SK-N-SH treated with all-trans-retinoic acid at 6 μM for 48 hours (cell line): Measurements from ENCODE around the gene ZCCHC7.
A peak's percentile ranks its signal among the peaks of the same experiment; 100 is the strongest.

Experiments
- ATAC-seq: fragments of 200-7000 bp; cut with Tn5 transposase; 3 replicates; pipeline ENCODE4 v1.9.1; 2020; ENCODE audit warnings: mild to moderate bottlenecking, moderate library complexity
- ARNTL ChIP-seq: fragments of 450-650 bp; formaldehyde crosslinking; IDR thresholded peaks from 2 replicates; pipeline ENCODE4 v1.5.0; 2020; ENCODE audit warnings: low read depth, mild to moderate bottlenecking, moderate library complexity, borderline replicate concordance
- BACH2 ChIP-seq: fragments of 250-450 bp; sonication (Bioruptor Pico); IDR thresholded peaks from 2 replicates; pipeline ENCODE4 v1.9.0; 2021; ENCODE audit warnings: mild to moderate bottlenecking, borderline replicate concordance
- CREB5 ChIP-seq: fragments of 250-450 bp; sonication (Bioruptor Pico); IDR thresholded peaks from 2 replicates; pipeline ENCODE4 v1.5.1; 2020; ENCODE audit warnings: low read depth, mild to moderate bottlenecking, moderate library complexity
- CSDC2 ChIP-seq: fragments of 250-450 bp; sonication (Bioruptor Pico); IDR thresholded peaks from 2 replicates; pipeline ENCODE4 v1.5.0; 2020; ENCODE audit warnings: mild to moderate bottlenecking, moderate library complexity
- CSRNP3 ChIP-seq: fragments of 250-450 bp; sonication (Bioruptor Pico); IDR thresholded peaks from 2 replicates; pipeline ENCODE4 v1.5.1; 2021; ENCODE audit warnings: mild to moderate bottlenecking, moderate library complexity
- ESRRG ChIP-seq: fragments of 250-450 bp; sonication (Bioruptor Pico); IDR thresholded peaks from 2 replicates; pipeline ENCODE4 v1.6.1; 2021; ENCODE audit warnings: mild to moderate bottlenecking
- GLIS3 ChIP-seq: fragments of 250-450 bp; sonication (Bioruptor Pico); IDR thresholded peaks from 2 replicates; pipeline ENCODE4 v1.5.0; 2020; ENCODE audit warnings: mild to moderate bottlenecking, moderate library complexity
- ISL1 ChIP-seq: fragments of 250-450 bp; sonication (Bioruptor Pico); IDR thresholded peaks from 2 replicates; pipeline ENCODE4 v2.1.2; 2022; ENCODE audit warnings: mild to moderate bottlenecking, moderate library complexity
- OSR1 ChIP-seq: fragments of 250-450 bp; sonication (Bioruptor Pico); IDR thresholded peaks from 2 replicates; pipeline ENCODE4 v1.8.0; 2022; ENCODE audit warnings: moderate library complexity, mild to moderate bottlenecking, inconsistent platforms
- PATZ1 ChIP-seq: fragments of 250-450 bp; sonication (Bioruptor Pico); IDR thresholded peaks from 2 replicates; pipeline ENCODE4 v1.8.0; 2020; ENCODE audit warnings: mild to moderate bottlenecking, moderate library complexity, borderline replicate concordance
- POU6F1 ChIP-seq: fragments of 250-450 bp; sonication (Bioruptor Pico); IDR thresholded peaks from 2 replicates; pipeline ENCODE4 v1.8.0; 2021; ENCODE audit warnings: low read depth, mild to moderate bottlenecking, moderate library complexity, borderline replicate concordance
- PPARA ChIP-seq: fragments of 250-450 bp; sonication (Bioruptor Pico); IDR thresholded peaks from 2 replicates; pipeline ENCODE4 v1.5.0; 2020; ENCODE audit warnings: mild to moderate bottlenecking, borderline replicate concordance
- RARB ChIP-seq: fragments of 250-450 bp; sonication (Bioruptor Pico); IDR thresholded peaks from 2 replicates; pipeline ENCODE4 v1.8.0; 2021; ENCODE audit warnings: mild to moderate bottlenecking, moderate library complexity
- TCF4 ChIP-seq: fragments of 250-450 bp; sonication (Bioruptor Pico); IDR thresholded peaks from 2 replicates; pipeline ENCODE4 v1.8.0; 2021; ENCODE audit warnings: mild to moderate bottlenecking, moderate library complexity, borderline replicate concordance
- TOX ChIP-seq: fragments of 250-450 bp; sonication (Bioruptor Pico); IDR thresholded peaks from 2 replicates; pipeline ENCODE4 v1.8.0; 2021; ENCODE audit warnings: mild to moderate bottlenecking, moderate library complexity, borderline replicate concordance
- ZC3H10 ChIP-seq: fragments of 250-450 bp; sonication (Bioruptor Pico); IDR thresholded peaks from 2 replicates; pipeline ENCODE4 v1.5.1; 2021; ENCODE audit warnings: mild to moderate bottlenecking, moderate library complexity
- ZFP30 ChIP-seq: fragments of 450-650 bp; formaldehyde crosslinking; IDR thresholded peaks from 2 replicates; pipeline ENCODE4 v1.5.0; 2022; ENCODE audit warnings: mild to moderate bottlenecking, moderate library complexity
- ZNF565 ChIP-seq: fragments of 450-650 bp; formaldehyde crosslinking; conservative IDR thresholded peaks from 2 replicates; pipeline ENCODE4 v1.5.0; 2020; ENCODE audit warnings: low read depth, mild to moderate bottlenecking, moderate library complexity
- ZNF70 ChIP-seq: fragments of 450-650 bp; formaldehyde crosslinking; IDR thresholded peaks from 2 replicates; pipeline ENCODE4 v1.5.0; 2020; ENCODE audit warnings: mild to moderate bottlenecking, moderate library complexity
- ZNF8 ChIP-seq: fragments of 450-650 bp; formaldehyde crosslinking; IDR thresholded peaks from 2 replicates; pipeline ENCODE4 v1.5.0; 2020; ENCODE audit warnings: mild to moderate bottlenecking, moderate library complexity

The ZCCHC7 gene

GRCh38 chr9:37117956-37118355 lies 2.4 kb upstream of the ZCCHC7 start:
- TF ChIP-seq ARNTL (CRISPR knock-in tag): no peak
- no peak for TF ChIP-seq BACH2 (CRISPR knock-in tag)
- TF ChIP-seq OSR1 (CRISPR knock-in tag): no peak
- no peak for TF ChIP-seq ZNF8
- TF ChIP-seq RARB (CRISPR knock-in tag): no peak
- no peak for TF ChIP-seq PATZ1 (CRISPR knock-in tag)
- TF ChIP-seq, all 23 proteins: peak for 0
- no peak for ATAC-seq

GRCh38 chr9:37119360-37119759 lies 1.0 kb upstream of the ZCCHC7 start:
- no peak for ATAC-seq
- TF ChIP-seq CSDC2 (no peak), ZNF70 (CRISPR knock-in tag) (no peak), ZNF565 (no peak)

- ATAC-seq: peak; percentile 71
Measured at GRCh38 chr9:37120843-37121335, 515 bp downstream of the ZCCHC7 start.

GRCh38 chr9:37121881-37122280 lies 1.5 kb downstream of the ZCCHC7 start:
- ATAC-seq: no peak
- TF ChIP-seq OSR1 (CRISPR knock-in tag) (no peak), CSRNP3 (CRISPR knock-in tag) (no peak), ESRRG (no peak), BACH2 (CRISPR knock-in tag) (no peak), ISL1 (CRISPR knock-in tag) (no peak), ARNTL (CRISPR knock-in tag) (no peak), TOX (no peak), CSDC2 (no peak), CREB5 (no peak), ZNF565 (no peak), POU6F1 (CRISPR knock-in tag) (no peak), GLIS3 (no peak), ZFP30 (no peak), ZNF70 (CRISPR knock-in tag) (no peak), RARB (CRISPR knock-in tag) (no peak), PPARA (CRISPR knock-in tag) (no peak)

- TF ChIP-seq GLIS3: no peak
- no peak for TF ChIP-seq PATZ1 (CRISPR knock-in tag)
- TF ChIP-seq CREB5: no peak
- TF ChIP-seq CSRNP3 (CRISPR knock-in tag): no peak
- TF ChIP-seq ZC3H10 (CRISPR knock-in tag): no peak
- no peak for TF ChIP-seq ISL1 (CRISPR knock-in tag)
- no peak for TF ChIP-seq PPARA (CRISPR knock-in tag)
- no peak for TF ChIP-seq CSDC2
- no peak for TF ChIP-seq TCF4 (CRISPR knock-in tag)
- no peak for TF ChIP-seq ZNF70 (CRISPR knock-in tag)
- no peak for TF ChIP-seq ZNF8
- no peak for TF ChIP-seq ZNF565
- TF ChIP-seq, all 23 proteins: peak for 0
Measured at GRCh38 chr9:37126214-37126788, 5.9 kb downstream of the ZCCHC7 start.

More at GRCh38 chr9:37126214-37126788, 5.9 kb downstream of the ZCCHC7 start:
- no peak for ATAC-seq
